Effector memory CD4-positive, alpha-beta T cell (primary cell): Measurements from ENCODE around the gene SIGLEC5.
"Not testable (repeated sequence)": the region's sequence is repeated elsewhere in the genome, so short reads cannot be mapped to it uniquely, and the experiment has no call there.

Experiments
- DNase-seq, 3 donors: peaks; one replicate each; pipeline ENCODE4 v3.0.0-alpha.2; 2020
- H3K27ac ChIP-seq: 2 replicates; pipeline ENCODE4 v1.7.0; 2013; ENCODE audit warnings: mild to moderate bottlenecking, low read length, moderate library complexity; ENCODE audit not compliant: insufficient read depth, poor library complexity, severe bottlenecking
- H3K27me3 ChIP-seq: replicated peaks from 2 replicates; pipeline ENCODE4 v1.7.0; 2013; ENCODE audit warnings: mild to moderate bottlenecking, low read length; ENCODE audit not compliant: insufficient read depth, control insufficient read depth, poor library complexity, severe bottlenecking
- H3K36me3 ChIP-seq: 2 replicates; pipeline ENCODE4 v1.7.0; 2013; ENCODE audit warnings: mild to moderate bottlenecking, low read length, moderate library complexity; ENCODE audit not compliant: control insufficient read depth, insufficient read depth
- H3K4me1 ChIP-seq: 2 replicates; pipeline ENCODE4 v1.7.0; 2013; ENCODE audit warnings: low read length, mild to moderate bottlenecking; ENCODE audit not compliant: control insufficient read depth, insufficient read depth, poor library complexity, severe bottlenecking
- H3K4me3 ChIP-seq: 2 replicates; pipeline ENCODE4 v1.7.0; 2013; ENCODE audit warnings: low read length, low read depth, mild to moderate bottlenecking; ENCODE audit not compliant: insufficient read depth, poor library complexity, severe bottlenecking
- H3K9me3 ChIP-seq: 2 replicates; pipeline ENCODE4 v1.7.0; 2013; ENCODE audit warnings: mild to moderate bottlenecking, low read length, moderate library complexity; ENCODE audit not compliant: control insufficient read depth

The SIGLEC5 gene

DNA sequence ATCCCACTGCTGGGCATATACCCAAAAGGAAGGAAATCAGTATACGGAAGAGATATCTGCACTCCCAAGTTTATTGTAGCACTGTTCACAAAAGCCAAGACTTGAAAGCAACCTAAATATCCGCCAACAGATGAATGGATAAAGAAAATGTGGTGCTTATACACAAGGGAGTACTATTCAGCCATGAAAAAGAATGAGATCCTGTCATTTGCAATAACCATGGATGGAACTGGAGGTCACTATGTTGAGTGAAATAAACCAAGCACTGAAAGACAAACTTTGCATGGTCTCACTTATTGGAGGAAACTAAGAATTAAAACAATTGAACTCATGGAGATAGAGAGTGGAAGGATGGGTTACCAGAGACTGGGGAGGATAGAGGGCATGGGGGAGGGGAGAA is 23.0 kb upstream of the SIGLEC5 start:
- Histone ChIP-seq H3K9me3 (no peaks in the 10 kb centered on the region), H3K27me3 (no peaks in the 10 kb centered on the region), H3K36me3 (no peaks in the 10 kb centered on the region), H3K4me1 (no peaks in the 10 kb centered on the region), H3K27ac (no peak overlapping the region), H3K4me3 (no peak overlapping the region)
- no peak for DNase-seq

- DNase-seq: no peak
- no peaks in the 10 kb centered on the region for H3K27me3 ChIP-seq
- no peak overlapping the region for H3K27ac ChIP-seq
- H3K4me3 ChIP-seq: no peak overlapping the region
- no peaks in the 10 kb centered on the region for H3K4me1 ChIP-seq
- no peaks in the 10 kb centered on the region for H3K9me3 ChIP-seq
- H3K36me3 ChIP-seq: no peaks in the 10 kb centered on the region
Measured at GRCh38 chr19:51652266-51652665, 22.1 kb upstream of the SIGLEC5 start.

DNA sequence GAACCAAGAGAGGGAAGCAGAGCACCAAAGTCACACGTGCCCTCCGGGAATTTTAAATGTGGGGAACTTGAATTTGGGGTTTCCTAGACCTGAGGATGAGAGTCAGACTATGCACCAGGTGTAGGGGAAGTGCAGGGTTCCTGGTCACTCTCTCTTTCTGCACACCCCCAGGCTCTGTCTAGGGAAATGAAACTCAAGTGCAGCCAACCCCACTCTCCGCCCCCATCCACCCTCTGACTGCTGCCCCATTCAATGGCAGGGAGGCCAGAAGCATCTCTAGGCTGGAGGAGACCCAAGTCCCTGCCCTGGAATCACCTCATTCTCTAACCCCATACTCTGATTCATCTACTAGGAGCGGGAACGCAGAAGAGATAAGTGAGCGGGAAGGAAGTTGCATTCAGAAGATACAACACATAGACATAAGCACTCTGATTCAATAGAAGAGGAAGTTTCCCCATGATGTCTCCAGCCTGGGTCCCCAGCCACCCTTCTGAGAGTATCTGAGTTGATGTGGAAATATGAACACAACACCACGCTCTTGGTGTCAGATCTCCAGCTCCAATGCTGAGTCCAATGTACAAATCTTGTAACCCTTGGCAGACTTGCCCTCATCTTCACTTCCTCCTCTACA is 21.1 kb upstream of the SIGLEC5 start:
- H3K27me3 ChIP-seq: no peaks in the 10 kb centered on the region

GRCh38 chr19:51647318-51647717 is 17.1 kb upstream of the SIGLEC5 start:
- Histone ChIP-seq H3K9me3 (no peaks in the 10 kb centered on the region), H3K27ac (no peak overlapping the region), H3K4me1 (no peaks in the 10 kb centered on the region), H3K4me3 (no peak overlapping the region), H3K27me3 (no peaks in the 10 kb centered on the region), H3K36me3 (no peaks in the 10 kb centered on the region)
- DNase-seq: no peak

More for the DNA sequence above, 21.1 kb upstream of the SIGLEC5 start:
- no peak overlapping the region for H3K4me3 ChIP-seq
- no peak for DNase-seq
- H3K36me3 ChIP-seq: no peaks in the 10 kb centered on the region
- H3K27ac ChIP-seq: no peak overlapping the region
- no peaks in the 10 kb centered on the region for H3K4me1 ChIP-seq
- no peaks in the 10 kb centered on the region for H3K9me3 ChIP-seq

GRCh38 chr19:51646730-51647129 is 16.5 kb upstream of the SIGLEC5 start, which contains the start of gene SIGLEC14:
Gene SIGLEC14 (minus strand): TSS chr19:51646825. CDS start chr19:51646759, 66 bp downstream.
- not testable (repeated sequence) for H3K27ac ChIP-seq, H3K9me3 ChIP-seq

DNA sequence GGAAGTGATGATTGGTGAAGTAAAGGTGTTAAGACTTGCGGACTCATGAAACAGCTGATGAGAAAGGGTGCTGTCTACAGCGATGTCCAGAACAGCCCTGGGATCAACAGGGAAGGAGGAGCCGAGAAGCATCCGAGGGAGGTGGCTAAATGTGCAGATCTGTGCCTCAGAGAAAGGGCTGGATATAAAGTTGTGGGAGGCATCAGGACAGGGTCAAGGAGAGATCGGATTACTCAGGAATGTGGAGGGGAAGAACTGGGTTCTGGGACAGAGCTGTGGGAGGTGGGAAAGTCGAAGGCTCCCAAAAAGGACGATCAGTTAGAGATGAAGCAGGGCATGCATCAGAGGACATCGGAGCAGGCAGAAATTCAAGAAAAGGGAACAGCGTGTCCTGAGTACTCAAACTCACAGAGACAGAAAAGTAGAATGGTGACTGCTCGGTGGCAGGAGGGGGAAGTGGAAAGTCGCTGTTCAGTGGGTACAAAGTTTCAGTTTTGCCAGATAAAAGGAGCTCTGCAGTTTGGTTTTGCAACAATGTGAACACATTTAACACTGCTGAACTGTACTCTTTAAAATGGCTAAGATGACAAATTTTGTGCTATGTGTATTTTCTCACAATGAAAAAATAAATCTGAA is 14.6 kb upstream of the SIGLEC5 start:
- Histone ChIP-seq H3K27me3 (peaks cover 4% of the 10 kb centered on the region), H3K36me3 (no peaks in the 10 kb centered on the region), H3K9me3 (no peaks in the 10 kb centered on the region), H3K27ac (no peak overlapping the region), H3K4me3 (no peak overlapping the region), H3K4me1 (no peaks in the 10 kb centered on the region)
- no peak for DNase-seq

More at GRCh38 chr19:51646730-51647129, 16.5 kb upstream of the SIGLEC5 start, which contains the start of gene SIGLEC14:
- H3K4me3 ChIP-seq, H3K27me3 ChIP-seq, H3K4me1 ChIP-seq, DNase-seq, H3K36me3 ChIP-seq: not testable (repeated sequence)

DNA sequence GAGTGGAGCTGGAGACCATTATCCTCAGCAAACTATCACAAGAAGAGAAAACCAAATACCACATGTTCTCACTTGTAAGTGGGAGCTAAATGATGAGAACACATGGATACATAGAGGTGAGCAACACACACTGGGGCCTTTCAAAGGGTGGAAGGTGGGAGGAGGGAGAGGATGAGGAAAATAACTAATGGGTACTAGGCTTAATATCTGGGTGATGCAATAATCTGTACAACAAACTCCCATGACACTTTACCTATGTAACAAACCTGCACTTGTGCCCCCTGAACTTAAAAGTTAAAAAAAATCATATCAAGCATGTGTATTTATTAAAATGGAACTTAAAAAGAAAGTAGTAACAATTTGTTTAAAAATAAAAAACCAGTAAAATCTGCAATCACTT is 11.4 kb upstream of the SIGLEC5 start:
- DNase-seq: no peak
- H3K27me3 ChIP-seq: peaks cover 4% of the 10 kb centered on the region
- no peaks in the 10 kb centered on the region for H3K9me3 ChIP-seq
- H3K27ac ChIP-seq: no peak overlapping the region
- H3K4me1 ChIP-seq: no peaks in the 10 kb centered on the region
- no peaks in the 10 kb centered on the region for H3K36me3 ChIP-seq
- H3K4me3 ChIP-seq: no peak overlapping the region

- no peak for DNase-seq
- H3K36me3 ChIP-seq: no peaks in the 10 kb centered on the region
- H3K4me1 ChIP-seq: no peaks in the 10 kb centered on the region
- no peak overlapping the region for H3K27ac ChIP-seq
- H3K27me3 ChIP-seq: peaks cover 4% of the 10 kb centered on the region
- no peaks in the 10 kb centered on the region for H3K9me3 ChIP-seq
- no peak overlapping the region for H3K4me3 ChIP-seq
Measured at GRCh38 chr19:51640386-51640785, 10.2 kb upstream of the SIGLEC5 start.

- Histone ChIP-seq H3K27me3 (peaks cover 4% of the 10 kb centered on the region), H3K9me3 (no peaks in the 10 kb centered on the region), H3K27ac (no peak overlapping the region), H3K4me3 (no peak overlapping the region), H3K4me1 (no peaks in the 10 kb centered on the region), H3K36me3 (no peaks in the 10 kb centered on the region)
- DNase-seq: no peak
Measured at GRCh38 chr19:51639916-51640315, 9.7 kb upstream of the SIGLEC5 start.

DNA sequence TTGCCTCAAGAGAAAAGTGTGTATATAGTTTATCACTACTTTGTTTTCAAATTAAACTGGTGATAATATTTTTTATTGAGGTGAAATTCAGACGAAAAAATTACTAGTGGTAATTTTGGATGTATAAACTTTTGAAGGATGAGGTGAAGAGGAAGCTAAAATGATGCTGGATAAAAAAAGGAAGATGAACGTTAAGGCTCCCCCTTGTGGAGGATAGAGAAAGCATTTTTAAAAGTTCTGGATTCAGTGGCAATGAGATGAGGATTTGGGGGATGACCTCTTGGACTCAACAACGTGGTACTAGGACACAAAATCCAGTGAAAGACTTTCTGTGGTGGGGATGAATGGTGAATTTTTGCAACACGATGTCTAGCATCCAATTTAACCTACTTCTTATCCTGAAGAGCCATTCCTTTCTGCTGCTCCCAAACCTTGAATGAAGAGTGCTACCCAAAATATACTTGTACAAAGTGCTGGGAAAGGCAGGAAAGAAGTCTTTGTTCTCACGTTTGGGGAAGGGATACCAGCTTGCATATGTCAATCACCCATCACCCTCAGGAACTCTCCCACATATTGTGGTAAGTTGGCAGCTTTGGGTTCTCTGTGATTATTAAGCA is 7.3 kb upstream of the SIGLEC5 start:
- H3K27me3 ChIP-seq: peaks cover 4% of the 10 kb centered on the region
- H3K9me3 ChIP-seq: no peaks in the 10 kb centered on the region
- DNase-seq: no peak
- no peaks in the 10 kb centered on the region for H3K4me1 ChIP-seq
- no peak overlapping the region for H3K4me3 ChIP-seq
- H3K36me3 ChIP-seq: no peaks in the 10 kb centered on the region
- H3K27ac ChIP-seq: no peak overlapping the region
